ENCODE data around the gene TMEM11.

DNA sequence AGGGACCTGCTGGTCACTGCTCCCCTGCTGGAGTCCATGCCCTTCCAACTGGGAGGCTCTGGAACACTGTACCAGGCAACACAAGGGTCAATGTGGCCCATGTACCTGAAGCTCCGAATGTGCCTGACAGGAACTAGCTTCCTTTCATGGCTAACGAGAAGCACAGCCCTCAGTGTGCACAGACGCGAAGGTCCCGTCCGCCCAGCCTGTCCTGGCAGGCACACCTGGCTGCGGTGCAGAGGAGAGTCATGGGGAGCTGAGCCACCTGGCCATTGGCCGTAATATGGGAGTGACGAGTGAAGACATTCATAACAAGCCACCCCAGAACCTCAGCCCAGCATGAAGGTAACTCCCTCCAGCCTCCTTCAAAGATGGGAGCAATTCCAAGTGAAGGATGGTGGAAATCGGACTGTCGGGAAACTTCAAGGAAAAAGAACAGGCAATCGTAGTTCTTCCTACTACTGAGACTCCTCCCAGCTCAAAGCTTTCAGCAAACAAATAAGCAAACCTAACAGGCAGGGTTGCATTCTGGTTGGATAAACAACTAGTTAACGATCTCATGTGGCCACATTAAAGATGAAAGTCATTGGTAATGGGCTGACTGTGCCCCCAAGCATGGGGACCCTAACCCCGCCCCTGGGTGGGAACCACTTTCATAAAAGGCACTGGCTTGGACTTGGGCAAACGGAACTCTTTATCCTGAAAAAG is 13.2 kb downstream of the TMEM11 start:
- TF ChIP-seq, protein P1, sequence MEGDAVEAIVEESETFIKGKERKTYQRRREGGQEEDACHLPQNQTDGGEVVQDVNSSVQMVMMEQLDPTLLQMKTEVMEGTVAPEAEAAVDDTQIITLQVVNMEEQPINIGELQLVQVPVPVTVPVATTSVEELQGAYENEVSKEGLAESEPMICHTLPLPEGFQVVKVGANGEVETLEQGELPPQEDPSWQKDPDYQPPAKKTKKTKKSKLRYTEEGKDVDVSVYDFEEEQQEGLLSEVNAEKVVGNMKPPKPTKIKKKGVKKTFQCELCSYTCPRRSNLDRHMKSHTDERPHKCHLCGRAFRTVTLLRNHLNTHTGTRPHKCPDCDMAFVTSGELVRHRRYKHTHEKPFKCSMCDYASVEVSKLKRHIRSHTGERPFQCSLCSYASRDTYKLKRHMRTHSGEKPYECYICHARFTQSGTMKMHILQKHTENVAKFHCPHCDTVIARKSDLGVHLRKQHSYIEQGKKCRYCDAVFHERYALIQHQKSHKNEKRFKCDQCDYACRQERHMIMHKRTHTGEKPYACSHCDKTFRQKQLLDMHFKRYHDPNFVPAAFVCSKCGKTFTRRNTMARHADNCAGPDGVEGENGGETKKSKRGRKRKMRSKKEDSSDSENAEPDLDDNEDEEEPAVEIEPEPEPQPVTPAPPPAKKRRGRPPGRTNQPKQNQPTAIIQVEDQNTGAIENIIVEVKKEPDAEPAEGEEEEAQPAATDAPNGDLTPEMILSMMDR (IDR thresholded peaks at IDR 0.05), result no peak
- TF ChIP-seq POLR2A (IDR thresholded peaks at IDR 0.05) (no peak), POLR2AphosphoS5 (IDR thresholded peaks at IDR 0.05) (no peak)
